Middle frontal gyrus (tissue), 1 donor: ENCODE measurements around the gene HIC2.
"Not testable (repeated sequence)": the region's sequence is repeated elsewhere in the genome, so short reads cannot be mapped to it uniquely, and the experiment has no call there.

ENCODE experiments used
- DNase-seq: peaks from one replicate; pipeline ENCODE4 v3.0.0-alpha.2; 2015; ENCODE audit warnings: low spot score; ENCODE audit errors: extremely low spot score

The HIC2 gene

GRCh38 chr22:21434378-21435233 is 17.4 kb downstream of the HIC2 start:
- not testable (repeated sequence) for DNase-seq

GRCh38 chr22:21435998-21436810 is 19.0 kb downstream of the HIC2 start:
- DNase-seq: not testable (repeated sequence)

DNA sequence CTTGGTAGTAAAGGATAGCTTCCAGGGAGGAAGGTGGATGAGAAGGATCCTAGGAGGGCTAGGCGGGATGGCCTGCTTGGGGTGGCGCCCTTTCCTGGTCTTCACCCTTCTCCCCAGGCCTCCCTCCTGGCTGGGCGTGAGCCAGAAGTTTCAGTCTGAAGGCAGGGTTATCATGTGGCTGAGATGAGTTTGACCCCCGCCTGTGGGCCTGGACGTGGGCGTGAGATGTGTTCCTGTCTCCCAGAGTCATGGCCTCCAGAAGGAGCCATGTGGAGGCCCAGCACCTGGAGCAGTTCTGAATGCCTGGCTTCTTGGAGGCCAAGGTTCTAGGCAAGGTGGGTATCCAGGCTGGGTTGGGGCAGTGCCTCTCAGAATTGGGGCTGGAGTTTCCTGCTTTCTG is 20.8 kb downstream of the HIC2 start:
- DNase-seq: not testable (repeated sequence)

DNA sequence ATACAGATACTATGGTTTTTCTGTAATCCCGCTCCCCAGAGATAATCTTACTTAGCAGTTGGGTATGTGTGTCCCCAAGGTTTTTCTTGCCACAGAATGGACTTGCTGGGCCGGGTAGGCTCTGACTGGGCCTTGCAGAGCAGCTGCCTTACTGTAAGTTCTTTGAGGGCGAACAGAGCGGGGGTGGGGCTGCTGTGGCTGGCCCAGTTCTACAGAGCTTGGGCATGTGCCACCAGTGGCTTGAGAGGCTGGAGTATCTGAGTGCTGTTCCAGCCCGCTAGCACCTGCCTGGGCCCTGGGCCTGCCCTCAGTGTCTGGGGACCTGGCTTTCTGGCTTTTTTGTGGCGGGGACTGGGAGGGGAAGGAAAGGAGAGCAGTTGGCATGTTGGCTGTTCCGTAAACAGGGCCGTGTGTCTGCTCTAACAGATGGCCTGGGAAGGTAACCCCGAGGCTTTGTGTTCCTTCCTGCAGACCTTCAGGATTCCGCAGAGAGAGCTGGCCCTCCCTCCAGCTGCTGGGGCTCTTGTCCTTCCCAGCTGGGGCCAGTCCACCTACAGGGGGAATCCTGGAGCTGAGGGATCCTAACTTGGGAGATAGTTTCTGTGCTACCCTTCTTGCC is 23.0 kb downstream of the HIC2 start:
- DNase-seq: not testable (repeated sequence)

GRCh38 chr22:21440676-21441075 is 23.5 kb downstream of the HIC2 start:
- DNase-seq: not testable (repeated sequence)

GRCh38 chr22:21441170-21441569 is 24.0 kb downstream of the HIC2 start:
- not testable (repeated sequence) for DNase-seq

DNA sequence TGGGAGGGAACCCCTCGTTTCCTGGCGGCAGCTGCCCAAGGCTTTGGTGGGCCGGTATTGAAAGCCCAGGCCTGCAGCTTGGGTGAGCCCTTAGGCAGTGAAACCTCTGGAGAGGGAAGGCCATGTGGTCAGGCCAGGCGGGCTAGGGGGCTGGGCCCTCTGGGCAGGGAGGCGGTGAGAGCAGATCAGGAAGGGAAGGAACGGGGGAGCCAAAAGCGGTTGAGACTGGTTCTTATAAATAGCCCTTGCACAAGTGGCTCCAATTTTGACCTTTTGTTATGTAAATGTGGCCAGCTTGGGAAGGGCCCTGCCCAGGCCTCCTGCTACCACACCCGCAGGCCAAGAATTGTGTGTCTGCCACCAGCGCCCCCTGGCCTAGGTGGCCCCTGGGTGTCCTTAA is 25.0 kb downstream of the HIC2 start:
- DNase-seq: not testable (repeated sequence)

DNA sequence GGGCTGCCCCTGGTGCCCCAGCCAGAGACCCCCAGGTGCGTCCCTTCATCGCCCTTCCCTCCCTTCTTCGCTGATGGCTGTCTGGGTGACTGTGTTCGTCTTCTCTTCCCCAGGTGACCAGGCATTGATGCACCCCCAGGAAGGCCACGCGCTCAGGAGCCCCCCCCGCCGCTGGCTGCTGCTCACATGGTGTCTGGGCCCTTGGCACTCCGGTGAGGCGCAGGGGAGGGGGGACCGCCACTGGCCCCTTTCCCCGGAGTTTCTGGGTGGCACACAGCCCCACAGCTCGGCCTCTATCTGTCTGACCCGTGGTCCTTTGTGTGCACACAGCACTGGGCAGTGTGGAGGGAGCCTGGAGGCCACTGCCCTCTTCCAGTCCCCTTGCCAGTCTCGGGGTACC is 25.5 kb downstream of the HIC2 start:
- DNase-seq: not testable (repeated sequence)

DNA sequence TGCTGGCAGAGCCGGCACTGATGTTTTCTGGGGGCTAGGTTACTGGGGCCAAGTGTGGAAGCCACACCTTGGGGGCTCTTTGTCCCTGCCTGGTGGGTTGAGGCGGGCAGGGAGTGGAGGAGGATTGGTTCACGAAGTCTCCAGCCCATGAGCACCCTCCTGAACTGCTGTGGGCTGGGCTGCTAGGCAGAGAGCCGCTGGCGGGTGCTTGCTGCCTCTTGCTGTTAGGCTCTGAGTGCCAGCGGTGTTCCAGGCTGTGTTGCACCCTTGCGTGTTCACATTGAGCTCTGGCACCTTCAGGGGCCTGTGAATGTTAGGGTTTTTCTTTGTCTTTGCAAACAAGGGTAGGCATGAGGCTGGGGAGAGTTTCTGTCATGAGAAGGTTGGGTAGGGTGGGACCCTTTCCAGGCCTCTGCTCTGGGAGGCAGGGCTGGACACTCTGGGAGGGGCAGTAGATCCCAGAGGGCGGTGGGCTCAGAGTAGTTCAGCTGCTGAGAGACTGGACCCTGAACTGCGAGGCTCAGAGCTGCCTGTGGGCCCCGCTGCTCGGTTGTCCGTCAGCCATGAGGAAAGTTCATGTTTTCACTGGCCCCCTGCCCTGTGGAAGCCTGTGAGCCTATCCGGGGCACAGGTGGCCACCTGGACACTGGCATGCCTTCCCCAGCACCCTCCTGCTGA is 26.0 kb downstream of the HIC2 start:
- no peak for DNase-seq

GRCh38 chr22:21443735-21444421 is 26.7 kb downstream of the HIC2 start:
- DNase-seq: no peak

DNA sequence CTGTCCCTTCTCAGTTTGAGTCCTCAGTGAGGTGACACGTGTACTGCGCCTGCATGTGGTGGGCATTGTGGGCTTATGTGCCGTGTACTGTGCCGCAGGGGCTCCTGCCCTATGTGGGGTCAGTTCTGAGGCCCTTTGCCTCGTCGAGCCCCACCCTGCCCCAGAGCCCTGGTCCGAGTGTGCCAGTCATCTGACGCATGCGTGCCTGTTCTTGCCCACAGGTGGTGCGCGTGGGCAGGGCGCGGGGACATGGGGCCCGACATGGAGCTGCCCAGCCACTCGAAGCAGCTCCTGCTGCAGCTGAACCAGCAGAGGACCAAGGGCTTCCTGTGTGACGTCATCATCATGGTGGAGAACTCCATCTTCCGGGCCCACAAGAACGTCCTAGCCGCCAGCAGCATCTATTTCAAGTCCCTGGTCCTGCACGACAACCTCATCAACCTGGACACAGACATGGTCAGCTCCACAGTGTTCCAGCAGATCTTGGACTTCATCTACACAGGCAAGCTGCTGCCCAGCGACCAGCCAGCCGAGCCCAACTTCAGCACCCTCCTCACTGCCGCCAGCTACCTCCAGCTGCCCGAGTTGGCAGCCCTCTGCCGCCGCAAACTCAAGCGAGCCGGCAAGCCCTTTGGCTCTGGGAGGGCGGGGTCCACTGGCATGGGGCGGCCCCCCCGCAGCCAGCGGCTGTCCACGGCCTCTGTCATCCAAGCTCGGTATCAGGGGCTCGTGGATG is 27.7 kb downstream of the HIC2 start:
- DNase-seq: no peak

DNA sequence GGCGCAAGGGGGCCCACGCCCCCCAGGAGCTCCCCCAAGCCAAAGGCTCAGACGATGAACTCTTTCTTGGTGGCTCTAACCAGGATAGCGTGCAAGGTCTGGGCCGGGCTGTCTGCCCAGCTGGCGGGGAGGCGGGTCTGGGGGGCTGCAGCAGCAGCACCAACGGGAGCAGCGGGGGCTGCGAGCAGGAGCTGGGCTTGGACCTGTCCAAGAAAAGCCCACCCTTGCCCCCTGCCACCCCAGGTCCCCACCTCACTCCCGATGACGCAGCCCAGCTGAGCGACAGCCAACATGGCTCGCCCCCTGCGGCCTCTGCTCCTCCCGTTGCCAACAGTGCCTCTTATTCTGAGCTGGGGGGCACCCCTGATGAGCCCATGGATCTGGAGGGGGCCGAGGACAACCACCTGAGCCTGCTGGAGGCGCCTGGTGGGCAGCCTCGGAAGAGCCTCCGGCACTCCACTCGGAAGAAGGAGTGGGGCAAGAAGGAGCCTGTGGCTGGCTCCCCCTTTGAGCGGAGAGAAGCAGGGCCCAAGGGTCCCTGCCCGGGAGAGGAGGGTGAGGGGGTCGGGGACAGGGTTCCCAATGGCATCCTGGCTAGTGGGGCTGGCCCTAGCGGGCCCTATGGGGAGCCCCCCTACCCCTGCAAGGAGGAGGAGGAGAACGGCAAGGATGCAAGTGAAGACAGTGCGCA is 28.4 kb downstream of the HIC2 start:
- no peak for DNase-seq

- no peak for DNase-seq
Observed at GRCh38 chr22:21446128-21446826, 29.1 kb downstream of the HIC2 start.

DNA sequence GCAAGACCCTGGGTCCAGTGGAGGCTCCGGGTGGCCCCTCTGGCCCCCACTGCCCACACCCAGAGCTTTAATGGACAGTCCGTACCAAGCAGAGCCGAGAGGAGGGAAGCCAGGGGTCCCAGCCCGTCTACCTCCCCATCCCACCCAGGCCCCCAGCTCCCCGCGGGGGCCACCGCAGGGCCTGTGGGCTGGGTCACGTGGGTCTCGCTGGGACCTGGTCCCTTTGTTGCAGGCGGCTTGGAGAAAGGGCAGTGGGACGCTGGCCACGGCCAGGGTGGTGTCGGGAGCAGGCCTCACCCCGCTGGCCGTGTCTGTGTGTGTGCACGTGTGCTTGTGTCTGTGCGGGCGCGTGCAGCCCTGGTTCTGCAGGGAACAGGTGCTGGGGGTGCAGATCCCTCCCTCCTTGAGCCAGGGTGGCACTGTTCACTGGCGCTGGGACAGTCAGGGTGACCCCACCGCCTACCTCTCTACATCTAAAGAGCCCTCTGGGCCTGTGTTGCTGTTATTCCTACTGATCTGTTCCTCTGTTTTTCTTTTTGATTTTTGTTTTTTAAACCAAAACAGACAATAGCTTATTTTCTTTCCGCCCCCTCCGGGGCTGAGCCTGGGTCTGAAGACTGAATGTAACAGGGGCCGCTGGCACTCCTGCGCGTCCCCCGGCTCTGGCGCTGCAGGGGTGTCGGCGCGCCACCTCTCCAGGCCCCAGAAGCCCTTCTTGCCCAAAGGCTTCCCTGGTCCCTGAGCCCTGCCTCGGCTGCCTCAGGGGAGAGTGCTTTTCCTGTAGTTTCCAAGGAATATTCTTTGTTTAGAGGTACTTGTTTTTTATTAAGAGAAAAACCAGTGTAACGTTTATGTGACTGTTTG is 29.9 kb downstream of the HIC2 start:
- DNase-seq: no peak

GRCh38 chr22:21447694-21448402 is 30.7 kb downstream of the HIC2 start:
- DNase-seq: no peak

DNA sequence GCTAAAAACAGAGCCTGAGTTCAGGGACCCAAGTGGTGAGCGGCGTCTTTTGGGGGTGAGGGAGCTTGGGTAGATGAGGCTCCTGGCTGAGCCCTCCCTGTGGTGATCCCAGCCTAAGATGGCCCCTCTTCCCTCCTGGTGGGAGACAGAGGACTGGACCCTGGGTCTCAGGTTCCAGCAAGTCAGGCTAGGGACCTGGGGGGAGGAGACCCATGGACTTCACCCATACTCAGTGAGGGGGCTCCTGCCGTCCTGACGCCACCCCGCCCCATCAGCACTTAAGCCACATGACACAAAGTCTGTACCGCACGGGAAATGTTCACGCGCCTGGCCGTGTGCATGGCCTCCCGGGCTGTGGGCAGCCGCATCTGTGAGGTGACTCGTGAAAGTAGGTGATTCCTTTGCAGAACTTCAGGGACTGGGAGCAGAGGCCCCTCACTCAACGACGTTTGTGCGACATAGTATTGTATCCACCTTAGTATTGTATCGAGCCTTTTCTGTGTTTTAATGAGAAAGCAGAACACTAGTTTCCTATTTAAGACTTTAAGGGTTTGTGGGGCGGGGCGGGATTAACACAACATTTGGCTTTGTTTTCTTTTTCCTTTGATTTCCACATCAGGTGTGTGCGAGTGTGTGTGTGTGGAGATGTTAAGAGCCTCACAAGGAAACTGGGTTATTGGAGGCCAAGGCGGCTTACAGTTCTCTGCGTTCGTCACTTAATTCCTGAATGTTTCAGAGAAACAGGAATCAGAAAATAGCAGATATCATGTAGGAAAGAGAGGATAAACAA is 31.7 kb downstream of the HIC2 start:
- no peak for DNase-seq
